KG1 (cell line): Measurements from ENCODE around the gene TTC12.
A peak's percentile ranks its signal among the peaks of the same experiment; 100 is the strongest.
"Not testable (repeated sequence)": the region's sequence is repeated elsewhere in the genome, so short reads cannot be mapped to it uniquely, and the experiment has no call there.

Experiments used
- DNase-seq: peaks from one replicate; lab custom pipeline; 2025; lab: John Stamatoyannopoulos, UW

TTC12 gene

DNA sequence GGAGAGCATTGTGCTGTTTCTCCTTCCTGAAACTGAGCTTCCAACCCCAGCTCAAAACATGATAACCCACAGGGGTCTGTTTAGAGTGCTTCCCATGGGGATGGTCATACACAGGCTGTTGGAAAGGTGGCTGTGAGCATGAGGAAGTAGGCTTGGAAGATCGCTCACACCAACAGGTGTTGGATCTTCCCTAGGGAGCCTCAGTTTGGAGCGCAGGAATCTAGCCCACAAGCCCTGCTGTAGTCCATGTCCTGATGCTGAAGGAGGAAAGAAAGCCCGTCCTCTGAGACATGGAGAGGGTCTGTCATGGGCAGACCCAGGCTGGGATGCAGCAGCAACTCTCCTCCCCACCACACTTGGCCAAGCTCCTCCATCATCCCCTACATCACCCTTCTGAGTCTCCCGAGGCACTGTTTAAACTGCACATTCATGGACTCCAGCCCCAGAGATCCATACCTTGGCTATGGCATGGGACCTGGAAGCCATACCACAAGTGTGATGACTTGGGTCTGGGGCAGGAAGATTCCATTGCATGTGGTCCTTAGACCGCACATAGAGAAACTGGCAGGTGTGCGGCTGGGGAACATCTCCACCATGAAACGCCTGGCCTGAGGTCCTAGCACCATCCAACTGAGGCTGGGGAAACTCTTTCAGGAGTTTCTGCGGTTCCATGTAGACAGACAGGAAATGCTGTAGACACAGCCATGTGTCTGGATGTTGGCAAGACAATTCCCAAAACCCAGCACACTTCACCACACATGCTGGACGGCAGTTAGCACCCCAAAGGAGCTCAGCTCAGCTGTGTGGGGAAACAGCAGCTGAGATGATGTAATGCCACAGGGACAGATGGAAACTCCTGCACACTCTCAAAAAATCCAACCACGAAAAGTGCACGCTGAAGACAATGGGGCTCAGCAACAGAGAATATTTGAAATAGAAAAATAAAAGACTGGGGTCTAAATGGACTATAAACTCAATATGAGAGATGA lies 27.6 kb upstream of the TTC12 start:
- no peak for DNase-seq

DNA sequence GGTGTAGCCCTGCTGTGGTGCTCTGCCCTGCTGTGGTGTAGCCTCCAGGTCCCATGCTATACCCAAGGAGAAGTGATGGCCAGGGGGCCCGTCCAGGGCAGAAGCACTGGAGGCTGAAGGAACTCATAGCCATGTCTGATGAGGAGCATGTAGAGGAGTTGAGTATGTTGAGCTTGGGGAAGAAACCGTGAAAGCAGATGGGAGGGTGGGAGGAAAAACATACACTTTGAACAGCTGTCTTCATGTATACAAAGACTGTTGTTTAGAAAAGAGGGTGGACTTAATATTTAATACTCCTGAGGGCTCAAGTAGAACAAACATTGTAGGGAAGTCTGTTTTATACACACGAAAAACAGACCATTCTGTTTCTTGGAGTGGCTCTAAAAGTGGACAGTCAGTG lies 26.6 kb upstream of the TTC12 start:
- DNase-seq: no peak

DNA sequence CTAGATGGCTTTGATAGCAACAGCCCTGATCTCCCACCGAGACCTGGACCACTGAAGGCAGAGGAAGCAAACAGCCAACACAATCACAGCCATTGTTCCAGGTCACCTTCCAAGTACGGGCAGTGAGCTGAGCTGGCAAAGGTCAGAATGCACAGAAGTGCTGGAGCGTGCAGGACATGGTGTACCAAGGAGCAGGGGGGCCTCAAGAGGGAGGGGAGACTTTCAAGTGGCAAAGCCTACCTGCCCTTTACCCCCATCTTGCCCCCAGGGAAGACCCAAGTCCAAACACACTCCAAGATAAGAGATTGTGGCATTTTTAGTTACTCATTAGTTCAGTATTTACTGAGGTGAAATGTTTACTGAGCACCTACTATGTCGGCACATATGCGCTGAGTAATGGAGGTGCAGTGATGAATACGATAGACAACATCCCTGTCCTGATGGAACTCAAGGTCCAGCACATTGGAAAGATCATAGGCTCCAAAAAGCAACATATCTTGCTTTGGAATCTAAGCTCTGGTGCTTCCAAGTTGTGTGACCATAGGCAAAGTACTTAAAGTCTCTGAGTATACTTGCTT lies 26.0 kb upstream of the TTC12 start:
- no peak for DNase-seq

DNA sequence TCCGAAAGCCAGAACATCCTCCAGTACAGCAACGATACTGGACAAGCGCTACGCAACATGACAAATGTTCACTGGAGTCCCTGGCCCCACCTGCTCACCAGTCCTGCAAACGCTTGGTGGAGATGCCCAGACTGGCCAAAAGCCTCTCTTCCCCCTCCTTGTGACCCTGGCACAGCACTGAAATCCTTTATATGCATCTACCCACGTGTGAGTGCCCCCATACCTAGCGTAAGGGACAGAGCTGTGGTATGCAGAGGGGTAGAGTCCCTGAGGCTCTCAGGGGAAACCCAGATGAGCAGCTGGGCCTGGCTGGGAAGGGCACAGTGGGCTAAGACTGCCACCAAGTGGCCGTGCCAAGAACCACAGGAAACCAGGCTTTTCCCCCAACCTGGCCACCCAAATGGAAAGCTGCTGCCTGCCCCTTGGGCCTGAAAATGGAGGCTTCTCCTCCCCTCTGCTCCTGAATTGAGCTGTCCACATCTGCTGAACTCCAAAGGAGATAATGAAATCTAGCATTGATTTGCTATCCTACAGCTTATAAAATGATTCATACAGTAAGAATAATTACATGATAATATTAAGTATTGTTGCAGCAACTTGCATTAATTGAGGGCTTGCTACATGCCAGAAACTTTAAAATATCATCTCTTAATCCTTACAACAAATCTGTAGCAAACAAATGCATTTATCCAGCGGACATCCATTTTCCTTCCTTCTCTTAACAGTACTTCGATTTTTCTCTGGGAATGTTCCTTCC lies 24.8 kb upstream of the TTC12 start:
- peak; percentile 8 for DNase-seq

DNA sequence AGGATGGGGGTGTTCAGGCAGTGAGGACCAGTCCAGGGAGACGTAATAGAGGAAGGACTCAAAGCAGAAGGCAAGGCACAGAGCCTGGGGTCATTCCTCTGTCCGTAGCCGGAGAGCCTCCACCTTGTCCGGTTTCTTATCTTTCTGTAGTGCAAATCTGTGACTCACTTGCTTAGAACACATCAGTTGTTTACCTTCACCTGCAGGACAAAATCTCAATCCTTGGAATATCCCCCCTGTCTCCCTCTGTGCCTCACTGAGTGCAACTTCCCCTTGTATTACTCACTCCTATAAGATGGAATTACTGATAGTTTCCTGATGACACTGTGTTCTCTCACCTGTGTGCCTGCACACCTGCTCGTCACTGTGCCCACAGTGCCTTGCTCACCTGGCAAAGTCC lies 20.4 kb upstream of the TTC12 start:
- no peak for DNase-seq

DNA sequence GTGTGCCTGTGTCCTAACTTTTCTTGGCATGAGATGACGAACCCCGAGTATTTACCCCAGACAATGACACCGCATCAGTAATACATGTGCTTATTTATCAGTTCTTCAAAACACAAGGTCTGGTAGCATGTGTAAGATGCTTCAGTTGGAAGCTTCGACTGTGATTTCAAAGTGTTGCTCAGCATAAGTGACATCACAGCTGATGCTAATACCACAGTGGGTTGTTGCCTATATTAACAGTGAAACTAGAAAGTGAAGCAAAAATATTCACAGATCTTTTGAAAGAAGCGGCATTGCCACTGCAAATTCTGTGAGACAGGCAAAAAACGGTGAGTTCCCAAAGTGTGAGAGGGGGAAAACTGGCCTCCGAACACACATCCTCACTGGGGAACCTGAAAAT lies 18.4 kb upstream of the TTC12 start:
- DNase-seq: no peak

DNA sequence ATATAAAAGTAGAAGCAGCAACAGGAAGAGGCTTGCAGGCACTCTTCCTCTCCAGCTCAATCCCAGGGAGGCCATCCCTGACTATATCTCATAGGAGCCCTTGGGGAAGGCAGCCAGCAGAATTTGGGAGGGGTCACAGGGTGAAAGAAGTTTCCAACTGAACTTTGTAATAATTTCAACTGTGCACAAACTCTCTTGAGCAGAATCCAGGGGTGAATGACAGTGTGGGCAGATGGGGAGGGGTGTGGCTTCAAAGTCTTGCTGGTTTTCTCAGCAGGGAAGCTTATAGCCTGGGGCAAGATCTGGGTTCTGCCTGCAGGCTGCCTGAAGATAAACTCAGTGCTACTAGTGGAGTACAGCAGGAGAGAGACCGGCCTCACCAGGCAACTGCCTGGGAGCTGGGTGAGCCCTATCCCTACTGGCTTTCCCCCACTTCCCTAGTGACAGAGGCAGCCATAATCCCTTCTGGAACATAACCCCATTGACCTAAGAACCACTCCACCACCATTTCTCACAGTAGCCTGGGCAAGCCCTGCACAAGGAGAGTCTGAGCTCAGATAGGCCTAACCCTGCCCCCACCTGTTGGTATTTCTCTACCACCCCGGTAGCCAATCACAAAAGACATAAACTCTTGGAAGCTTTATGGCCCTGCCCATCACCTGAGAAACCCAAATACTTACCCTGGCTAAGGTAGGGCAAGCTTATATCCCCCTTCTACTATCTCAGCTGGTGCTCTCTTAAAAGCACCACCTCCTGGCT lies 17.8 kb upstream of the TTC12 start:
- no peak for DNase-seq

DNA sequence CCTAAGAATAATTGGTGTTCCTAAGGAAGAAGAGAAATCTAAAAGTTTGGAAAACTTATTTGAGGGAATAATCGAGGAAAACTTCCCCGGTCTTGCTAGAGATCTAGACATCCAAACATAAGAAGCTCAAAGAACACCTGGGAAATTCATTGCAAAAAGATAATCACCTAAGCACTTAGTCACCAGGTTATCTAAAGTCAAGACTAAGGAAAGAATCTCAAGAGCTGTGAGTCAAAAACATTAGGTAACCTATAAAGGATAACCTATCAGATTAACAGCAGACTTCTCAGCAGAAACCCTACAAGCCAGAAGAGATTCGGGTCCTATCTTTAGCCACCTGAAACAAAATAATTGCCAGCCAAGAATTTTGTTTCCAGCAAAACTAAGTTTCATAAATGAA lies 15.9 kb upstream of the TTC12 start:
- not testable (repeated sequence) for DNase-seq

DNA sequence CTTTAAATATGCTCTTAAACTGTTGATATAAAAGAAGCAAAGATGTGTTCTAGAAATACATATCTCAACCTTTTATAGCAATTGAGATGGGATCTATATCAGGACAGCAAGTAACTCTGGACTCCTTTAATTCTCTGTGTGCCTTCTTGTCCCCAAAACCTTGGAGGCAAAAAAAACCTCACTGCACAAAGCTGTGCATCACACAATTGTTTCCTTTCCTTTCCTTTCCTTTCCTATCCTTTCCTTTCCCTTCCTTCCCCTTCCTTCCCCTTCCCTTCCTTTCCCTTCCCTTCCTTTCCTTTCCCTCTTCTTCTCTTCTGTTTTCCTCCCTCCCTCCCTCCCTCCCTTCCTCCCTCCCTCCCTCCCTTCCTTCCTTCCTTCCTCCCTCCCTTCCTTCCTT lies 9.5 kb upstream of the TTC12 start:
- no peak for DNase-seq

DNA sequence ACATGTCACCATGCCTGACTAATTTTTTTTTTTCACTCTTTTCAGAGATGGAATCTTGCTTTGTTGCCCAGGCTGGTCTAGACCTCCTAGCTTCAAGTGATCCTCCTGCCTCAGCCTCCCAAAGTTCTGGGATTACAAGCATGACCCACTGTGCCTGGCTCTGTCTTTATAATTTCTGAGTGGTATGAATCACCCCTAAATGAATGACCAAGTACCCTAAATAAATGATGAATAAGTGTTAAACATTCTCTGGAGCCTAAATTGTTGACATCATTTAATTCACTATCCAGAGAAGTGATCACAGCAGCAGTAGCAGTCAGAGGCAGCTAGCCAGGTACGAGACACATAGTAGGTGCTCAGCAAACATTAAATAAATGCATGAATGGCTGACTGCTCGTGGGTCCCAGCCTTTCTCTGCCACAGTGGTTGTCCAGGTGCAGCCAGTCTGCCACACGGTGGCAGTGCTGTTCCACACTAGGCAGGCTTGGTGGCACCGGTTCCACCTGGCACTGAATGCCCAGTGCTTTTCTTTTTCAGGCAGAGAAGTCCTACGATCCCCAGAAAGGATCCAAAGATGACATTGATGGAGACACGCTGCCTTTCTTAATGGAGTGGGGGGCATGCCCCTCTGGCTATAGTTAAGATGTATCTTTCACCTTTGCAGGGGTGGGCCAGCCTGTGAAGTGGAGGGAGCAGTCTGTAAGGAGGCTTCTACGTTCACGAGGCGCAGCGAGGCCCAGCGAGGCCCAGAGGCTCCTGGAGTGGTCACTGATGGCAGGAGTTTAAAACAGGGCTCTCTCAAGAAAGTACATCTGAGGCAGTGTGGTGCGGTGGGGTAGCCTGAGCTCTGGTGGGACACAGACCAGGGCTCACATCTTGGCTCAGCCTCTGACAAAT lies 8.7 kb upstream of the TTC12 start:
- DNase-seq: peak; percentile 54

DNA sequence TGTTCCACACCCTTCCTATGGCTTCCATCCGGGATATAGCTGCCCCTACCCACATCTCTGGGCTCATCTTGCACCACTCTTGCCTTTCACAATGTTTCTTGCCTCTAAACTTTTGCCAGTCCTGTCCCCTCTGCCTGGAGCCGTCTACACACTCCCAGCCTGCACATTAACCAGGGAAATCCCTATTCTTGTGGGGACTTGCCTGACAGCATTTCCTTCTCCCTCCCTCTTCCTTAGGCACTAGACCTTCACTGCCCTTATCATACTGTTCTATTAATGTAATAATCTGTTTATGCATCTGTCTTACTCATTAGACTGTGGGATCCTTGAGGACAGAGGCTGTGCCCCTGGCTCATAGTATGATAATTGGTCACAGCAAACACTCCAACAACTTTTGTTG lies 5.8 kb upstream of the TTC12 start:
- DNase-seq: no peak

DNA sequence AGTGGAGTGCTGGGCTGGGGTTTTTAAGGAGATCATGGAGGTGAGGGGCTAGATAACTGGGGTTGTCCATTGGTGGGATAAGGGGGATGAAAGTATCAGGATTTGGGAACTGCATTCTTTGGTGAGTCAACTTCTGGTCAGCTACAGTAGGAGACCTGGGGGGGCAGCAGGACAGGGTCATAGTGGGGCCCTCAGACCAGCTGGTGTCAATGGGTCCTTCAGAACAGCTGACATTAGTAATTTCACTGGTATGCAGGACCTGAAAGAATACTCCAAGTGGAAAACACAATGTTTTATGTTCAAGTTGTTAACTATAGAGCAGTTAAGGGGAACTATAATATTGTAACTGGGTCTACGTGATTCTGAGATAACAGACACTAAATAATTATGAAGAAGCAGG lies 2.8 kb upstream of the TTC12 start:
- DNase-seq: no peak

DNA sequence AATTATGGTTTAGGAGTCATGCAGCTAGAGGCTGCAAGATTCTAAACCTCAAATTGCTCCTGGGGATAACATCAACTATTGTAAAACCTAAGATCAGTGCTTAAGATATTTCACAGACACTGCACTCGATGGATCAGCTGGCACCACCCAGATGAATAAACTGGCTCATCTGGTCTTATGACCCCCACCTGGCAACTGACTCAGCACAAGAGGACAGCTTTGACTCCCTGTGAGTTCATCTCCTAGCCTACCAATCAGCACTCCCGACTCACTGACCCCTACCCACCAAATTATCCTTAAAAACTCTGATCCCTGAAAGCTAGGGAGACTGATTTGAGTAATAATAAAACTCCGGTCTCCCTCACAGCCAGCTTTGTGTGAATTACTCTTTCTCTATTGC lies 782 bp upstream of the TTC12 start:
- DNase-seq: no peak

DNA sequence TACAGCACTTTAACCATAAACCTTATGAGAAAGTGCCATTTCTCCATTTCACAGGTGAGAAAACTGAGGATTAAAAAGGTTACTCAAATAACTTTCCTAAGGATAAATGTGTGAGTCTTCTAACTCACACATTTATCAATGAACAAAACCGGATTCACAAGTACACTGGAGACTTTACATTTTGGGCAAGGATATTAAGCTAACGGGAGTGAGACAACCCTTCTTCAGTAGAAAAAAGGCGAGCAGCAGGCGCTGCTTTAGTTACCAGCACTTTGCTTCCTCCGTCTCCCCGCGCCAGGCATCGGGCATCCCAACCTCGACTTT lies 356 bp upstream of the TTC12 start:
- no peak for DNase-seq

DNA sequence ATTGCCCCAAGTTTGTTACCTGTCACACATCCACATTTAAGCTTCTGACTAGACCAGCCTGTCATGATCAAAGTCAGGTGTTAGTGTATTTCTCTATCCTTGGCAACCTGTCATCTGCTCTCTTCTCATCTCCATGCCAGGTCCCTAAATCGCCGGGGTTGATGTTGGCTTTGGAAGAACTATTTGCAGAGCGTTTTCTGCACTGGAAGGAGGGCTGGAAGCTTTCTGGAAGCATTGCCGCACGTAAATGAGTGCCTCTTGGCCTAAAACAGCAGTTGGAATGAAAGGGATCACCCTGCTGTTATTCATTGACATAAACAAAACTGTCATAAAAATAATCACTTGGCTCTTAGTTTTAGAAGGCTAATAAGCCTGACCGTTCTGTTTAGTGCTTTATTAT lies 1.4 kb downstream of the TTC12 start:
- no peak for DNase-seq

DNA sequence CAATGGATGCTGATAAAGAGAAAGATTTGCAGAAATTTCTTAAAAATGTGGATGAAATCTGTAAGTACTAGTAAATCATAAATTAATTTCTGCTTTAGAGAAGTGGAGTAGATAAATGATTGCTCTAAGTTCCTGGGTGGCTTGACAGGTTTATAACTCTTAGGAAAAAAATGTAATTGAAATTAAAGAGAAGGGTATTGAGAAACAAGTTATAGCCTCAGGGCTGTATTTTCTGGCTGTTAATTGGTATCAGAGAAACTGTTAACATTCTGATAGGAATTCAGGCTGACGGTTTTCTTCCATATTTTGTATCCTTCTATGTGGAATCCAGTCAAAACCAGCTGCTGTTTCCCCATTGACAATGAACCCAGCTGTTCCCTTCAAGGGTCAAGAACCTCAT lies 1.9 kb downstream of the TTC12 start:
- no peak for DNase-seq

DNA sequence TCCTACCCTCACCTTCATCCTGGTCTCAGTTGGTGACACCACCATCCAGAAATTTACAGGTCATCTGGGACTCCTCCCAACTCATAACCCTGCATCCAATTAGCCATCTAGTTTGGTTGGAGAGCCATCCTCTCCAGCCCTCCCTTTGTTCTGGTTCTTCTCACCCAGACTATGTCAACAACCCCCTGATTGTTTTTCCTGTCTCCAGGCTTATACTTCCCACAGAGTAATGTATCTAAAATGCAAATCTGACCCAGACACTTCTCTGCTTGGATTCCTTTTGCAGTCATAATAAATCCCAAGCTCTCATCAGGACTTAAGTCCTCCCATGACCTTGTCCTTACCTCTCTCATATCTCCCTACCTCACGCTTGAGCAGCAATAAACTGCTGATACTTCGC lies 3.0 kb downstream of the TTC12 start:
- no peak for DNase-seq

DNA sequence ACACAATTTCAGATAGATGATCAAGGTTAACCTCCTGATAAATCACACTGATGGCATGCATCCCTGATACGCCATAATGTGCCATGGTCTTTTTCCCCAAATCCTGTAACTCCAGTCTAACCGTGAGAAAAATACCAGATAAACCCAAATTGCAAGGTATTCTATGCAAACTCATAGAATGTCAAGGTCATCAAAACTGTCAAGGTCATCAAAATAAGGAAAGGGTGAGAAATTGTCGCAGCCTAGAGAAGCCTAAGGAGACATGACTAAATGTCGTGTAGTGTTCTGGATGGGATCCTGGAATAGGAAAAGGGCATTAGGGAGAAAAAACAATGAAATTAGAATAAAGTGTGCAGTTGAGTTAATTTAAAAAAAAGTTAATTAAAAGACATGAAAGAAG lies 4.7 kb downstream of the TTC12 start:
- no peak for DNase-seq

DNA sequence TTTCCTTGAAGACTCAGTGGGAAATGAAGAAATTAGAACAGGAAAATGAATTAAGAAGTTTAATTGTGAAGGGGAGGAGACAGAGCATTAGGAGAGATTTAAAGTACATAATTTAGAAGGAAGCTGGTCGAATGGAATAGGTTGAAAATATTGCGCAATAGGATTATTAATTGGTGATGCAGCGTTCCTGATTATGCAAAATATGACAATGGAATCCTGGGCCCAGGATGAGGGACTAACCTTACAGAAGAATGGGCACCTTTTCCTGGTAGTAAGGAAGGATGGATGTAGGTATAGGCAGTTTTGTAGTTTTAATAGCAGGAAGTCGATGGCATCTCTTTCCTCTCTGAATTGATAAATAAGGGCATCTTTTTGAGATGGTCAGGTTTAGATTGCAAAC lies 7.8 kb downstream of the TTC12 start:
- no peak for DNase-seq

DNA sequence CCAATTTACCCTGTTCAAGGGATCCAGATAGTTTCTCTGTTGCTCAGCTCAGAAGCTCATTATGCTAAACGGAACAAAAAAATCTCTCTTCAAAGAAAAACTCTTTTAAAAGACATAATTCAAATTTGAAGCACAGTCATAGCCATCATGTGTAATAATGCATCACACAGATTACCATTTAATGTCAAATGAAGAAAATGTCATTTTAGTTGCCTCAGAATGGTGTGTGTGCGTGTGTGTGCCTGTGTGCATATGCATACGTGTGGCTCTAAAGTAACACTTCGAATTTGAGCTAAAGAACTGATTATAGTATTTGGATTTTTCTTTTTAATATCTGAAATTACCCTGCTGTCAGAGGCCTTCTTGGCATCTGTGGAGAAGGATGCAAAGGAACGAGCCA lies 9.9 kb downstream of the TTC12 start:
- DNase-seq: no peak

DNA sequence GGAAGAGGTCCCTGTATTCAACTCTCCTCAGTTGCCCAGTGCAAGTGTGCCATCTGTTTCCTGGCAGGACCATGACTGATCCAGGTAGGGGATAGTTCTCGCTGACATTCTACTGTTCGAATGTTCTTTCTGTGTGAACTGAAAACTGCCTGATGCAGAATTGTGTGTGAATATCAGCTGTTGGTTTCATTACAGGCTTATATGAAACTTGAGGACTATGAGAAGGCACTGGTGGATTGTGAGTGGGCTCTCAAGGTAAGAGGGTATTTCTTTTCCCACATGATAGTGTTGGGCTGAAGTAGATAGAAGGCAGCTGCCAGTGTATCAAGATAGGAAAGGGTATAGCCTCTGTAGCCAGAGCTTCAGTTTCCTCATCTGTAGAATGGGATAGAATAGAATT lies 15.3 kb downstream of the TTC12 start:
- no peak for DNase-seq
